NCI-H69 (cell line): ENCODE results near the gene MAP3K5.
A peak's percentile ranks its signal among the peaks of the same experiment; 100 is the strongest.

ENCODE experiments used
- DNase-seq: peaks from one replicate; lab custom pipeline; 2025; lab: John Stamatoyannopoulos, UW

MAP3K5 gene

GRCh38 chr6:136750696-136751521 lies 41.4 kb downstream of the MAP3K5 start:
- DNase-seq: no peak

GRCh38 chr6:136749359-136749997 lies 42.8 kb downstream of the MAP3K5 start:
- peak; percentile 82 for DNase-seq

- DNase-seq: no peak
These were observed 44.8 kb downstream of the MAP3K5 start for GRCh38 chr6:136747507-136747906.

- no peak for DNase-seq
These were observed 47.0 kb downstream of the MAP3K5 start for GRCh38 chr6:136745300-136745699.

GRCh38 chr6:136744889-136745288 lies 47.4 kb downstream of the MAP3K5 start:
- no peak for DNase-seq

GRCh38 chr6:136742125-136742524 lies 50.2 kb downstream of the MAP3K5 start:
- no peak for DNase-seq

- DNase-seq: no peak
These were observed 52.0 kb downstream of the MAP3K5 start for GRCh38 chr6:136740050-136740974.

GRCh38 chr6:136739501-136739900 lies 52.8 kb downstream of the MAP3K5 start:
- DNase-seq: no peak

GRCh38 chr6:136739071-136739470 lies 53.2 kb downstream of the MAP3K5 start:
- no peak for DNase-seq

GRCh38 chr6:136738692-136739057 lies 53.6 kb downstream of the MAP3K5 start:
- DNase-seq: no peak

- peak; percentile 51 for DNase-seq
These were observed 54.2 kb downstream of the MAP3K5 start for GRCh38 chr6:136737871-136738691.

GRCh38 chr6:136737374-136737844 lies 54.9 kb downstream of the MAP3K5 start:
- DNase-seq: no peak

GRCh38 chr6:136736281-136736960 lies 55.9 kb downstream of the MAP3K5 start:
- DNase-seq: no peak

- no peak for DNase-seq
These were observed 57.3 kb downstream of the MAP3K5 start for GRCh38 chr6:136734977-136735376.

GRCh38 chr6:136732889-136733288 lies 59.4 kb downstream of the MAP3K5 start:
- DNase-seq: no peak

- no peak for DNase-seq
These were observed 62.4 kb downstream of the MAP3K5 start for GRCh38 chr6:136729832-136730231.

- DNase-seq: peak; percentile 60
These were observed 63.2 kb downstream of the MAP3K5 start for GRCh38 chr6:136728976-136729515.

- no peak for DNase-seq
These were observed 64.0 kb downstream of the MAP3K5 start for GRCh38 chr6:136728033-136728939.

GRCh38 chr6:136726837-136727557 lies 65.3 kb downstream of the MAP3K5 start:
- peak; percentile 44 for DNase-seq
